ENCODE measurements around the gene TK2.

- TF ChIP-seq CHD4 (IDR thresholded peaks at IDR 0.05; ENCODE audit: insufficient read depth, insufficient replicate concordance, low read depth, low read length, poor library complexity, severe bottlenecking), result no peak
- TF ChIP-seq E2F5 (CRISPR knock-in tag; IDR thresholded peaks at IDR 0.05), result no peak
- no peak for TF ChIP-seq ZNF668 (CRISPR knock-in tag; IDR thresholded peaks at IDR 0.05)
- TF ChIP-seq REST (IDR thresholded peaks at IDR 0.05; ENCODE audit: borderline replicate concordance), result no peak
- no peak for TF ChIP-seq REST (CRISPR knock-in tag; IDR thresholded peaks at IDR 0.05; ENCODE audit: low read depth)
- TF ChIP-seq TCF7L2 (IDR thresholded peaks at IDR 0.05; ENCODE audit: low read depth, low read length), result no peak
- TF ChIP-seq RNF219 (CRISPR knock-in tag; IDR thresholded peaks at IDR 0.05), result no peak
- no peak for TF ChIP-seq POLR2A (conservative IDR thresholded peaks at IDR 0.05)
- TF ChIP-seq NR2C2 (CRISPR knock-in tag; IDR thresholded peaks at IDR 0.05), result no peak
- no peak for TF ChIP-seq NR2C2 (tag; IDR thresholded peaks at IDR 0.05)
- no peak for TF ChIP-seq EP300 (IDR thresholded peaks at IDR 0.05; ENCODE audit: low read length)
- no peak for TF ChIP-seq HDAC2 (IDR thresholded peaks at IDR 0.05)
- TF ChIP-seq HNRNPH1 (optimal IDR thresholded peaks at IDR 0.05; ENCODE audit: low read depth, low read length), result no peak
- no peak for TF ChIP-seq MXD1 (CRISPR knock-in tag; IDR thresholded peaks at IDR 0.05; ENCODE audit: borderline replicate concordance, poor library complexity, severe bottlenecking)
- no peak for TF ChIP-seq MTA3 (IDR thresholded peaks at IDR 0.05; ENCODE audit: borderline replicate concordance)
Measured at GRCh38 chr16:66537236-66537635, 12.7 kb downstream of the TK2 start.
